ENCODE measurements around the gene ANGEL2.

DNA sequence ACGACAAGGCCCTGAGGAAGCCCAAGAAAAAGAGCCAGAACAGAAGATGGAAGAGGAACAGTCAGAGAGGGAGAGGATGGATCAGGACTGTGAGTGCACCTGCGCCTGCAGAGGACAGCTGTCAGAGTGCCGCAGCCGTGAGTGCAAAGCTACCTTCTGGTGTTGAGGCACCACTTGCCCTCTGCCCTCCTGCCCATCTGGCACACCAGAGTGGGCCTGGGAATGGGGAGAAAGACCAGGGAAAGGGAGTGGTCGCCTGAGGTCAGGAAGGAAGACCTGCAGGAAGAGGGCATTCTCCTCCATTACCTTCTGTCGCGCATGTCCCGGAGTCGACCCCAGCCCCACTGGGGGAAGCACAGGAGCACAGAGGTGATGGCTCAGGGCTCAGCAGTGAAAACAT, 39.1 kb downstream of the ANGEL2 start:
- TF ChIP-seq, protein P1, sequence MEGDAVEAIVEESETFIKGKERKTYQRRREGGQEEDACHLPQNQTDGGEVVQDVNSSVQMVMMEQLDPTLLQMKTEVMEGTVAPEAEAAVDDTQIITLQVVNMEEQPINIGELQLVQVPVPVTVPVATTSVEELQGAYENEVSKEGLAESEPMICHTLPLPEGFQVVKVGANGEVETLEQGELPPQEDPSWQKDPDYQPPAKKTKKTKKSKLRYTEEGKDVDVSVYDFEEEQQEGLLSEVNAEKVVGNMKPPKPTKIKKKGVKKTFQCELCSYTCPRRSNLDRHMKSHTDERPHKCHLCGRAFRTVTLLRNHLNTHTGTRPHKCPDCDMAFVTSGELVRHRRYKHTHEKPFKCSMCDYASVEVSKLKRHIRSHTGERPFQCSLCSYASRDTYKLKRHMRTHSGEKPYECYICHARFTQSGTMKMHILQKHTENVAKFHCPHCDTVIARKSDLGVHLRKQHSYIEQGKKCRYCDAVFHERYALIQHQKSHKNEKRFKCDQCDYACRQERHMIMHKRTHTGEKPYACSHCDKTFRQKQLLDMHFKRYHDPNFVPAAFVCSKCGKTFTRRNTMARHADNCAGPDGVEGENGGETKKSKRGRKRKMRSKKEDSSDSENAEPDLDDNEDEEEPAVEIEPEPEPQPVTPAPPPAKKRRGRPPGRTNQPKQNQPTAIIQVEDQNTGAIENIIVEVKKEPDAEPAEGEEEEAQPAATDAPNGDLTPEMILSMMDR (conservative IDR thresholded peaks at IDR 0.05; ENCODE audit: low read length) = no peak
- TF ChIP-seq EZH2phosphoT487 (IDR thresholded peaks at IDR 0.05; ENCODE audit: borderline replicate concordance) = no peak
